IMR-90 (cell line): Measurements from ENCODE around the gene SMCHD1. TPM values are rescaled to one million over a fixed set of nuclear protein-coding genes. Genes with fewer than 3 reads are reported as not detected.

ENCODE experiments used
- ATAC-seq: fragments of 200-7000 bp; cut with Tn5 transposase; 2 replicates; pipeline ENCODE4 v1.9.1; 2020; ENCODE audit warnings: low read depth, mild to moderate bottlenecking, moderate library complexity
- BruUV-seq: library from RNA; stranded (reverse); fragments of 400-500 nt; replicated peaks from 2 replicates; lab custom pipeline; 2021; lab: Mats Ljungman, UMichigan
- CTCF ChIA-PET: fragments of 300-600 bp; formaldehyde crosslinking; extraction: SDS; loops from one replicate; lab custom pipeline; 2021; ENCODE audit warnings: antibody characterized with exemption; lab: Yijun Ruan, JAX
- POLR2A ChIA-PET: fragments of 300-600 bp; sonication (Branson Sonifier 250); formaldehyde crosslinking; loops from one replicate; lab custom pipeline; 2022; ENCODE audit warnings: antibody characterized with exemption; ENCODE audit not compliant: unreplicated experiment; lab: Charles Lee
- DNase-seq: peaks from one replicate; pipeline ENCODE4 v3.0.0; 2013
- H2AFZ ChIP-seq: replicated peaks from 2 replicates; pipeline ENCODE3; 2013; ENCODE audit warnings: low read length, mild to moderate bottlenecking; ENCODE audit not compliant: poor library complexity
- H2AK5ac ChIP-seq: 2 replicates; pipeline ENCODE4 v1.6.1; 2013; ENCODE audit warnings: low read depth, low read length, inconsistent platforms
- H2AK9ac ChIP-seq: replicated peaks from 2 replicates; pipeline ENCODE3; 2013; ENCODE audit warnings: mild to moderate bottlenecking, low read depth, low read length, moderate library complexity; ENCODE audit not compliant: poor library complexity
- H2BK120ac ChIP-seq: 2 replicates; pipeline ENCODE4 v1.6.1; 2013; ENCODE audit warnings: low read depth, low read length, inconsistent platforms
- H2BK15ac ChIP-seq: 3 replicates; pipeline ENCODE4 v1.6.1; 2013; ENCODE audit warnings: low read depth, low read length, inconsistent platforms
- H2BK20ac ChIP-seq: 2 replicates; pipeline ENCODE4 v1.6.1; 2013; ENCODE audit warnings: low read depth, mild to moderate bottlenecking, inconsistent platforms, low read length, moderate library complexity
- H2BK5ac ChIP-seq: 2 replicates; pipeline ENCODE4 v1.6.1; 2013; ENCODE audit warnings: mild to moderate bottlenecking, low read depth, low read length, inconsistent platforms; ENCODE audit not compliant: poor library complexity, severe bottlenecking
- H3K14ac ChIP-seq: replicated peaks from 2 replicates; pipeline ENCODE4 v1.6.1; 2013; ENCODE audit warnings: low read depth, low read length, inconsistent platforms
- H3K18ac ChIP-seq: 2 replicates; pipeline ENCODE4 v1.6.1; 2013; ENCODE audit warnings: low read depth, low read length, control low read depth
- H3K23ac ChIP-seq: 2 replicates; pipeline ENCODE4 v1.6.1; 2013; ENCODE audit warnings: low read depth, low read length, inconsistent platforms
- H3K27ac ChIP-seq: 2 replicates; pipeline ENCODE4 v1.5.1; 2013; ENCODE audit warnings: mild to moderate bottlenecking, control low read depth, low read length; ENCODE audit not compliant: insufficient read depth
- H3K27me3 ChIP-seq: 2 replicates; pipeline ENCODE4 v1.6.1; 2013; ENCODE audit warnings: low read length; ENCODE audit not compliant: control insufficient read depth, insufficient read depth
- H3K36me3 ChIP-seq: 2 replicates; pipeline ENCODE4 v1.6.1; 2013; ENCODE audit warnings: low read length, mixed read lengths; ENCODE audit not compliant: control insufficient read depth, insufficient read depth
- H3K4ac ChIP-seq: 2 replicates; pipeline ENCODE4 v1.6.1; 2013; ENCODE audit warnings: low read depth, low read length, inconsistent platforms
- H3K4me1 ChIP-seq: 2 replicates; pipeline ENCODE4 v1.6.1; 2013; ENCODE audit warnings: low read length, mixed read lengths; ENCODE audit not compliant: control insufficient read depth, insufficient read depth
- H3K4me2 ChIP-seq: 2 replicates; pipeline ENCODE4 v1.6.1; 2013; ENCODE audit warnings: low read depth, mild to moderate bottlenecking, control low read depth, low read length, moderate library complexity
- H3K4me3 ChIP-seq: 2 replicates; pipeline ENCODE4 v1.5.1; 2013; ENCODE audit warnings: low read depth, mild to moderate bottlenecking, control low read depth, low read length, moderate library complexity; ENCODE audit not compliant: insufficient read depth
- H3K56ac ChIP-seq: 2 replicates; pipeline ENCODE4 v1.6.1; 2013; ENCODE audit warnings: low read length, inconsistent platforms; ENCODE audit not compliant: insufficient read depth; ENCODE audit errors: extremely low read depth
- H3K79me1 ChIP-seq, 2 experiments: 2 replicates each; pipeline ENCODE4 v1.6.1; 2013; ENCODE audit warnings: low read length in 2 of 2, inconsistent platforms in 1 of 2, low read depth in 1 of 2
- H3K9ac ChIP-seq: 2 replicates; pipeline ENCODE4 v1.6.1; 2013; ENCODE audit warnings: low read depth, low read length, control low read depth
- H3K9me1 ChIP-seq: 2 replicates; pipeline ENCODE4 v1.6.1; 2013; ENCODE audit warnings: low read length, inconsistent platforms; ENCODE audit not compliant: insufficient read depth
- H3K9me3 ChIP-seq: 2 replicates; pipeline ENCODE4 v1.6.1; 2013; ENCODE audit warnings: low read length; ENCODE audit not compliant: control insufficient read depth, insufficient read depth
- H4K20me1 ChIP-seq: 2 replicates; pipeline ENCODE4 v1.6.1; 2013; ENCODE audit warnings: low read length, inconsistent platforms; ENCODE audit not compliant: insufficient read depth
- H4K5ac ChIP-seq: 2 replicates; pipeline ENCODE4 v1.6.1; 2013; ENCODE audit warnings: mild to moderate bottlenecking, low read depth, low read length, control low read depth
- H4K8ac ChIP-seq, 2 experiments: 2 replicates each; pipeline ENCODE4 v1.6.1; 2013; ENCODE audit warnings: low read depth in 2 of 2, low read length in 2 of 2, control low read depth in 1 of 2, inconsistent platforms in 1 of 2
- H4K91ac ChIP-seq: 2 replicates; pipeline ENCODE4 v1.6.1; 2013; ENCODE audit warnings: low read depth, low read length, inconsistent platforms; ENCODE audit not compliant: insufficient read depth
- BHLHE40 ChIP-seq: fragments of 150-350 bp; IDR thresholded peaks from 2 replicates; pipeline ENCODE4 v1.6.1; 2016; ENCODE audit warnings: mild to moderate bottlenecking, low read depth, low read length
- CEBPB ChIP-seq: IDR thresholded peaks from 2 replicates; pipeline ENCODE4 v1.6.1; 2012; ENCODE audit warnings: low read depth, low read length, improper control_type of control experiment
- CHD1 ChIP-seq: IDR thresholded peaks from 2 replicates; pipeline ENCODE4 v1.6.1; 2012; ENCODE audit warnings: low read depth, low read length, improper control_type of control experiment
- CTCF ChIP-seq: conservative IDR thresholded peaks from 2 replicates; pipeline ENCODE4 v1.5.1; 2012; ENCODE audit warnings: mild to moderate bottlenecking, low read depth, low read length, improper control_type of control experiment
- FOS ChIP-seq: fragments of 150-350 bp; IDR thresholded peaks from 2 replicates; pipeline ENCODE4 v1.6.1; 2016; ENCODE audit warnings: low read depth, low read length
- MAFK ChIP-seq: IDR thresholded peaks from 2 replicates; pipeline ENCODE4 v1.6.1; 2012; ENCODE audit warnings: low read depth, low read length, improper control_type of control experiment
- MAZ ChIP-seq: IDR thresholded peaks from 2 replicates; pipeline ENCODE4 v1.6.1; 2012; ENCODE audit warnings: low read depth, mild to moderate bottlenecking, low read length, improper control_type of control experiment, moderate library complexity, borderline replicate concordance
- MXI1 ChIP-seq: IDR thresholded peaks from 2 replicates; pipeline ENCODE4 v1.6.1; 2012; ENCODE audit warnings: low read depth, mild to moderate bottlenecking, low read length, moderate library complexity, borderline replicate concordance
- NFE2L2 ChIP-seq: fragments of 150-350 bp; IDR thresholded peaks from 2 replicates; pipeline ENCODE4 v1.6.1; 2016; ENCODE audit warnings: low read depth, mild to moderate bottlenecking, low read length
- POLR2A ChIP-seq: IDR thresholded peaks from 2 replicates; pipeline ENCODE4 v1.6.1; 2012; ENCODE audit warnings: mild to moderate bottlenecking, low read depth, low read length
- RAD21 ChIP-seq: IDR thresholded peaks from 2 replicates; pipeline ENCODE4 v1.6.1; 2012; ENCODE audit warnings: low read length, improper control_type of control experiment
- RCOR1 ChIP-seq: IDR thresholded peaks from 2 replicates; pipeline ENCODE4 v1.6.1; 2012; ENCODE audit warnings: mild to moderate bottlenecking, low read length, improper control_type of control experiment; ENCODE audit not compliant: insufficient replicate concordance
- RFX5 ChIP-seq: IDR thresholded peaks from 2 replicates; pipeline ENCODE4 v1.8.0; 2012; ENCODE audit warnings: low read depth, mild to moderate bottlenecking, low read length, moderate library complexity
- SMC3 ChIP-seq: fragments of 150-350 bp; IDR thresholded peaks from 2 replicates; pipeline ENCODE4 v1.6.1; 2016; ENCODE audit warnings: low read depth, mild to moderate bottlenecking, antibody characterized with exemption, low read length, moderate library complexity
- WGBS, 2 experiments: methylation state at CpG; one replicate each; pipeline versions ENCODE4 v1.1.5 to v1.1.7; 2013; ENCODE audit warnings: missing lambda C conversion rate in 2 of 2; ENCODE audit not compliant: insufficient read length in 1 of 2; ENCODE audit errors: extremely low coverage in 2 of 2; 5-methylcytosine and 5-hydroxymethylcytosine counted together
- dilution Hi-C: fragments of 300-500 bp; cut with HindIII; formaldehyde crosslinking; loops from one replicate; pipeline ENCODE4 v1.14.3; 2018; ENCODE audit warnings: low sequenced_read_pairs; ENCODE audit not compliant: unreplicated experiment
- in situ Hi-C: fragments of 300-500 bp; cut with MboI; formaldehyde crosslinking; loops from 3 replicates; pipeline ENCODE4 v1.14.3; 2019; ENCODE audit warnings: low sequenced_read_pairs, inconsistent platforms, mixed read lengths
- intact Hi-C: fragments of 100-400 bp; cut with micrococcal nuclease; formaldehyde crosslinking; loops from 2 replicates; pipeline ENCODE4 v1.10.0; 2022
- polyA plus RNA-seq, 3 experiments: library from polyadenylated mRNA; depleted of rRNA; stranded (reverse); fragments of >200 nt; gene quantifications; 2 replicates each; pipeline ENCODE4 v1.2.3, GENCODE V29; 2012; ENCODE audit warnings: low replicate concordance in 1 of 3
- total RNA-seq: library from RNA; depleted of rRNA; stranded (reverse); fragments of >200 nt; gene quantifications from 2 replicates; pipeline ENCODE4 v1.2.3, GENCODE V29; 2012
- TF ChIP-seq, protein P1 (sequence below): fragments of 150-350 bp; IDR thresholded peaks from 2 replicates; pipeline ENCODE4 v1.6.1; 2017; ENCODE audit warnings: mild to moderate bottlenecking, antibody characterized with exemption, low read length, low read depth
- TF ChIP-seq, protein P2 (sequence below): fragments of 150-350 bp; IDR thresholded peaks from 2 replicates; pipeline ENCODE4 v1.6.1; 2016; ENCODE audit warnings: low read depth, mild to moderate bottlenecking, low read length, moderate library complexity, borderline replicate concordance

SMCHD1 gene
- total and polyA plus RNA-seq, 2 of the 4 experiments (the other 2 are of a cell fraction) = 14.8 to 47.3 TPM

- TF ChIP-seq RCOR1 (no peak), POLR2A (no peak), NFE2L2 (no peak), RFX5 (no peak), MXI1 (no peak), BHLHE40 (no peak), MAFK (no peak), RAD21 (no peak), MAZ (no peak), CTCF (no peak), CHD1 (no peak), FOS (no peak), CEBPB (no peak), SMC3 (no peak)
- TF ChIP-seq, protein P1, sequence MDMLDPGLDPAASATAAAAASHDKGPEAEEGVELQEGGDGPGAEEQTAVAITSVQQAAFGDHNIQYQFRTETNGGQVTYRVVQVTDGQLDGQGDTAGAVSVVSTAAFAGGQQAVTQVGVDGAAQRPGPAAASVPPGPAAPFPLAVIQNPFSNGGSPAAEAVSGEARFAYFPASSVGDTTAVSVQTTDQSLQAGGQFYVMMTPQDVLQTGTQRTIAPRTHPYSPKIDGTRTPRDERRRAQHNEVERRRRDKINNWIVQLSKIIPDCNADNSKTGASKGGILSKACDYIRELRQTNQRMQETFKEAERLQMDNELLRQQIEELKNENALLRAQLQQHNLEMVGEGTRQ = no peak
- TF ChIP-seq, protein P2, sequence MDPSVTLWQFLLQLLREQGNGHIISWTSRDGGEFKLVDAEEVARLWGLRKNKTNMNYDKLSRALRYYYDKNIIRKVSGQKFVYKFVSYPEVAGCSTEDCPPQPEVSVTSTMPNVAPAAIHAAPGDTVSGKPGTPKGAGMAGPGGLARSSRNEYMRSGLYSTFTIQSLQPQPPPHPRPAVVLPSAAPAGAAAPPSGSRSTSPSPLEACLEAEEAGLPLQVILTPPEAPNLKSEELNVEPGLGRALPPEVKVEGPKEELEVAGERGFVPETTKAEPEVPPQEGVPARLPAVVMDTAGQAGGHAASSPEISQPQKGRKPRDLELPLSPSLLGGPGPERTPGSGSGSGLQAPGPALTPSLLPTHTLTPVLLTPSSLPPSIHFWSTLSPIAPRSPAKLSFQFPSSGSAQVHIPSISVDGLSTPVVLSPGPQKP = no peak
- dilution Hi-C loops = no loop called here
These were observed 67.7 kb downstream of the SMCHD1 start for GRCh38 chr18:2723207-2723606.

More at GRCh38 chr18:2723207-2723606, 67.7 kb downstream of the SMCHD1 start:
- H3K36me3 ChIP-seq = peaks cover 29% of the 10 kb centered on the region
- no peak overlapping the region for H2AK5ac ChIP-seq
- H2BK20ac ChIP-seq = no peak overlapping the region
- H3K18ac ChIP-seq = no peak overlapping the region
- BruUV-seq = no TSS peak
- H4K5ac ChIP-seq = no peak overlapping the region
- no peak overlapping the region for H2AK9ac ChIP-seq
- H3K4me3 ChIP-seq = no peak overlapping the region
- H3K4me1 ChIP-seq = no peaks in the 10 kb centered on the region; the same call in none of the 2 replicates
- H2AFZ ChIP-seq = no peak overlapping the region
- peaks cover 4% of the 10 kb centered on the region; the same call in 1 of the 2 replicates for H4K20me1 ChIP-seq
- no peak overlapping the region for H3K23ac ChIP-seq
- H3K56ac ChIP-seq = no peak overlapping the region
- no CpG with 5 or more reads among the region's 1 CpG for WGBS, 2 experiments
- H3K9ac ChIP-seq = no peak overlapping the region
- no peaks in the 10 kb centered on the region for H3K27me3 ChIP-seq
- no peak overlapping the region for H2BK5ac ChIP-seq
- H3K79me1 ChIP-seq = peaks cover 12 to 19% of the 10 kb centered on the region in 2 experiments; a peak in 3 of 4 replicates
- no peak overlapping the region for H2BK15ac ChIP-seq
- no peaks in the 10 kb centered on the region for H3K9me3 ChIP-seq
- ChIA-PET CTCF (no interaction called here), POLR2A (no interaction called here)
- H2BK120ac ChIP-seq = no peak overlapping the region
- in situ Hi-C loops (no loop called here), intact Hi-C loops (no loop called here)
- DNase-seq = peak; percentile 4
- peaks cover 7% of the 10 kb centered on the region for H3K9me1 ChIP-seq
- no peak overlapping the region for H3K14ac ChIP-seq
- H3K4me2 ChIP-seq = no peak overlapping the region
- no peak overlapping the region for H4K91ac ChIP-seq
- no peak overlapping the region for H3K27ac ChIP-seq
- no peak overlapping the region for H3K4ac ChIP-seq
- ATAC-seq = no peak
- no peak overlapping the region for H4K8ac ChIP-seq
